ENCODE results near the gene ABITRAM.
"Not testable (repeated sequence)": the region's sequence is repeated elsewhere in the genome, so short reads cannot be mapped to it uniquely, and the experiment has no call there.

The ABITRAM gene

GRCh38 chr9:108924466-108924865 is 9.7 kb upstream of the ABITRAM start:
- FAIRE-seq (no peak), DNase-seq (ENCODE audit: insufficient read length, low spot score) (no peak)

- no peak for FAIRE-seq
Observed at GRCh38 chr9:108928386-108928785, 5.8 kb upstream of the ABITRAM start.

GRCh38 chr9:108933231-108933717 is 926 bp upstream of the ABITRAM start:
- DNase-seq (ENCODE audit: insufficient read length, low spot score) (peak; percentile 10), FAIRE-seq (no peak)

More at GRCh38 chr9:108928386-108928785, 5.8 kb upstream of the ABITRAM start:
- no peak for DNase-seq (ENCODE audit: insufficient read length, low spot score)

GRCh38 chr9:108933718-108934322 is 380 bp upstream of the ABITRAM start, which contains the start of gene ELP1:
TSS of gene ELP1 (minus strand) at chr9:108934124. CDS start at chr9:108931146, 2,978 bp downstream.
- FAIRE-seq (peak; percentile 9), DNase-seq (ENCODE audit: insufficient read length, low spot score) (peak; percentile 84)

GRCh38 chr9:108937561-108938305 is 3.5 kb downstream of the ABITRAM start:
- no peak for FAIRE-seq
- DNase-seq (ENCODE audit: insufficient read length, low spot score) = no peak

- no peak for FAIRE-seq
Observed at GRCh38 chr9:108939975-108940374, 5.8 kb downstream of the ABITRAM start.

GRCh38 chr9:108950168-108950567 is 16.0 kb downstream of the ABITRAM start:
- FAIRE-seq (no peak), DNase-seq (ENCODE audit: insufficient read length, low spot score) (no peak)

More at GRCh38 chr9:108939975-108940374, 5.8 kb downstream of the ABITRAM start:
- no peak for DNase-seq (ENCODE audit: insufficient read length, low spot score)

GRCh38 chr9:108951578-108951977 is 17.4 kb downstream of the ABITRAM start:
- DNase-seq (ENCODE audit: insufficient read length, low spot score) = no peak
- FAIRE-seq = no peak

- peak; percentile 23 for DNase-seq (ENCODE audit: insufficient read length, low spot score)
- FAIRE-seq = no peak
Observed at GRCh38 chr9:108953983-108954574, 19.9 kb downstream of the ABITRAM start.

GRCh38 chr9:108956022-108956630 is 21.9 kb downstream of the ABITRAM start:
- FAIRE-seq = no peak
- no peak for DNase-seq (ENCODE audit: insufficient read length, low spot score)

- no peak for DNase-seq (ENCODE audit: insufficient read length, low spot score)
- no peak for FAIRE-seq
Observed at GRCh38 chr9:108956631-108957026, 22.4 kb downstream of the ABITRAM start.

- no peak for DNase-seq (ENCODE audit: insufficient read length, low spot score)
- no peak for FAIRE-seq
Observed at GRCh38 chr9:108960331-108960730, 26.1 kb downstream of the ABITRAM start.

GRCh38 chr9:108961151-108961550 is 27.0 kb downstream of the ABITRAM start:
- DNase-seq (ENCODE audit: insufficient read length, low spot score) (no peak), FAIRE-seq (peak; percentile 54)

GRCh38 chr9:108963459-108964143 is 29.4 kb downstream of the ABITRAM start:
- FAIRE-seq = no peak
- DNase-seq (ENCODE audit: insufficient read length, low spot score) = no peak

- DNase-seq (ENCODE audit: insufficient read length, low spot score) = no peak
- no peak for FAIRE-seq
Observed at GRCh38 chr9:108967916-108968315, 33.7 kb downstream of the ABITRAM start.

GRCh38 chr9:108971392-108971791 is 37.2 kb downstream of the ABITRAM start:
- FAIRE-seq; DNase-seq (ENCODE audit: insufficient read length, low spot score): not testable (repeated sequence)

GRCh38 chr9:108972186-108972585 is 38.0 kb downstream of the ABITRAM start:
- no peak for DNase-seq (ENCODE audit: insufficient read length, low spot score)

GRCh38 chr9:108972626-108973209 is 38.5 kb downstream of the ABITRAM start:
- FAIRE-seq (no peak), DNase-seq (ENCODE audit: insufficient read length, low spot score) (no peak)

More at GRCh38 chr9:108972186-108972585, 38.0 kb downstream of the ABITRAM start:
- FAIRE-seq = no peak

- DNase-seq (ENCODE audit: insufficient read length, low spot score) = no peak
- no peak for FAIRE-seq
Observed at GRCh38 chr9:108973895-108974294, 39.7 kb downstream of the ABITRAM start.

- DNase-seq (ENCODE audit: insufficient read length, low spot score) (no peak), FAIRE-seq (no peak)
Observed at GRCh38 chr9:108978205-108978604, 44.0 kb downstream of the ABITRAM start.
